GM12878 (cell line): Measurements from ENCODE around the gene ELAPOR2. TPM values are rescaled to one million over a fixed set of nuclear protein-coding genes. Genes with fewer than 3 reads are reported as not detected.

ENCODE experiments used
- ATAC-seq: fragments of 200-7000 bp; cut with Tn5 transposase; 3 replicates; pipeline ENCODE4 v1.9.1; 2020; ENCODE audit warnings: mild to moderate bottlenecking, moderate library complexity
- BruUV-seq: library from RNA; stranded (reverse); fragments of 400-500 nt; replicated peaks from 2 replicates; lab custom pipeline; 2021; lab: Mats Ljungman, UMichigan
- CTCF ChIA-PET: fragments of 300-600 bp; sonication (Branson Sonifier 250); formaldehyde crosslinking; extraction: SDS; loops from one replicate; lab custom pipeline; 2021; ENCODE audit warnings: inconsistent platforms; lab: Yijun Ruan, JAX
- POLR2A ChIA-PET: fragments of 350-600 bp; formaldehyde crosslinking; extraction: SDS; loops from one replicate; lab custom pipeline; 2021; ENCODE audit warnings: inconsistent platforms; lab: Charles Lee
- RAD21 ChIA-PET: fragments of 300-600 bp; sonication (Branson Sonifier 250); formaldehyde crosslinking; loops from one replicate; lab custom pipeline; 2023; ENCODE audit warnings: antibody characterized with exemption; ENCODE audit not compliant: unreplicated experiment; lab: Charles Lee
- SMC1A ChIA-PET: fragments of 300-600 bp; sonication (Branson Sonifier 250); formaldehyde crosslinking; loops from one replicate; lab custom pipeline; 2023; ENCODE audit not compliant: unreplicated experiment, uncharacterized antibody; lab: Charles Lee
- DNase-seq: peaks from one replicate; pipeline ENCODE4 v3.0.0-alpha.2; 2011; ENCODE audit warnings: low read depth, low spot score
- FAIRE-seq: peaks from 3 replicates; lab custom pipeline; 2011; peaks lifted over from hg19 to GRCh38; lab: Jason Lieb, UNC
- H2AFZ ChIP-seq: 2 replicates; pipeline ENCODE4 v1.6.0; 2011; ENCODE audit warnings: low read depth, low read length, control low read depth; ENCODE audit not compliant: control insufficient read depth
- H3K27ac ChIP-seq: 2 replicates; pipeline ENCODE4 v1.5.1; 2011; ENCODE audit warnings: control low read depth; ENCODE audit not compliant: control insufficient read depth, insufficient read depth
- H3K27me3 ChIP-seq, 2 experiments: replicated peaks in 1 of 2; 2 replicates each; pipeline versions ENCODE4 v1.6.0 to v1.6.1; 2011; ENCODE audit warnings: low read length in 1 of 2; ENCODE audit not compliant: control insufficient read depth in 2 of 2, insufficient read depth in 2 of 2
- H3K36me3 ChIP-seq, 2 experiments: 2 replicates each; pipeline ENCODE4 v1.5.1; 2011; ENCODE audit warnings: low read length in 1 of 2; ENCODE audit not compliant: control insufficient read depth in 2 of 2, insufficient read depth in 2 of 2
- H3K4me1 ChIP-seq: 2 replicates; pipeline ENCODE4 v1.6.1; 2011; ENCODE audit warnings: mild to moderate bottlenecking, low read length, moderate library complexity, mixed read lengths; ENCODE audit not compliant: control insufficient read depth, insufficient read depth
- H3K4me2 ChIP-seq: 2 replicates; pipeline ENCODE4 v1.6.0; 2011; ENCODE audit warnings: control low read depth; ENCODE audit not compliant: control insufficient read depth, insufficient read depth
- H3K4me3 ChIP-seq: fragments of 200-600 bp; sonication (generic); 2 replicates; pipeline ENCODE4 v1.5.1; 2016
- H3K79me2 ChIP-seq: 2 replicates; pipeline ENCODE4 v1.6.0; 2011; ENCODE audit warnings: low read length; ENCODE audit not compliant: control insufficient read depth, insufficient read depth
- H3K9ac ChIP-seq: 2 replicates; pipeline ENCODE4 v1.8.0; 2011; ENCODE audit warnings: low read length, control low read depth, mixed read lengths; ENCODE audit not compliant: control insufficient read depth, insufficient read depth
- H3K9me3 ChIP-seq: replicated peaks from 3 replicates; pipeline ENCODE4 v1.5.1; 2011; ENCODE audit warnings: mild to moderate bottlenecking, low read length; ENCODE audit not compliant: control insufficient read depth, insufficient read depth
- H4K20me1 ChIP-seq: 2 replicates; pipeline ENCODE4 v1.6.0; 2011; ENCODE audit not compliant: control insufficient read depth, insufficient read depth
- BCLAF1 ChIP-seq: fragments of 450-650 bp; IDR thresholded peaks from 2 replicates; pipeline ENCODE4 v1.6.1; 2017; ENCODE audit warnings: antibody characterized with exemption, mild to moderate bottlenecking, moderate library complexity
- CREM ChIP-seq: IDR thresholded peaks from 2 replicates; pipeline ENCODE4 v1.6.1; 2014; ENCODE audit warnings: antibody characterized with exemption, low read depth
- HDGF ChIP-seq: fragments of 450-650 bp; IDR thresholded peaks from 2 replicates; pipeline ENCODE4 v1.6.1; 2016; ENCODE audit warnings: antibody characterized with exemption
- NFXL1 ChIP-seq: fragments of 450-650 bp; IDR thresholded peaks from 2 replicates; pipeline ENCODE4 v1.6.1; 2017; ENCODE audit warnings: antibody characterized with exemption, mild to moderate bottlenecking, borderline replicate concordance
- PAX8 ChIP-seq: fragments of 450-650 bp; IDR thresholded peaks from 2 replicates; pipeline ENCODE4 v1.6.1; 2017; ENCODE audit warnings: mild to moderate bottlenecking, moderate library complexity
- SMAD1 ChIP-seq: fragments of 450-650 bp; IDR thresholded peaks from 2 replicates; pipeline ENCODE4 v1.6.1; 2018; ENCODE audit warnings: mild to moderate bottlenecking, low read depth; ENCODE audit not compliant: partially characterized antibody
- SP1 ChIP-seq: IDR thresholded peaks from one replicate; pipeline ENCODE4 v1.6.1; 2011; ENCODE audit warnings: low read depth, low read length
- SPI1 ChIP-seq: IDR thresholded peaks from 2 replicates; pipeline ENCODE4 v1.6.1; 2011; ENCODE audit warnings: low read depth, mild to moderate bottlenecking, low read length, moderate library complexity, borderline replicate concordance; ENCODE audit not compliant: insufficient read depth
- SUPT20H ChIP-seq: IDR thresholded peaks from 2 replicates; pipeline ENCODE4 v1.6.1; 2011; ENCODE audit warnings: low read depth, mild to moderate bottlenecking, low read length, moderate library complexity, borderline replicate concordance; ENCODE audit not compliant: control insufficient read depth
- USF1 ChIP-seq: IDR thresholded peaks from 2 replicates; pipeline ENCODE4 v1.6.1; 2011; ENCODE audit warnings: borderline replicate concordance, low read depth, mild to moderate bottlenecking, moderate library complexity, mixed read lengths, low read length; ENCODE audit not compliant: insufficient read depth; ENCODE audit errors: extremely low read length
- ZBTB33 ChIP-seq: fragments of 450-650 bp; IDR thresholded peaks from 2 replicates; pipeline ENCODE4 v1.6.1; 2017; ENCODE audit warnings: mild to moderate bottlenecking
- ZNF207 ChIP-seq: fragments of 450-650 bp; IDR thresholded peaks from 2 replicates; pipeline ENCODE4 v1.6.1; 2014; ENCODE audit warnings: antibody characterized with exemption, mild to moderate bottlenecking, borderline replicate concordance
- whole genome bisulfite sequencing: methylation state at CpG from one replicate; pipeline ENCODE4 v1.1.6; 2016; ENCODE audit warnings: low lambda C conversion rate; ENCODE audit not compliant: insufficient replicate concordance, insufficient coverage; ENCODE audit errors: missing lambda C conversion rate; 5-methylcytosine and 5-hydroxymethylcytosine counted together
- in situ Hi-C: fragments of 300-500 bp; cut with MboI; formaldehyde crosslinking; loops from 9 replicates; pipeline ENCODE4 v1.14.3; 2018; ENCODE audit warnings: mixed read lengths
- intact Hi-C: fragments of 100-400 bp; cut with micrococcal nuclease; formaldehyde crosslinking; loops from one replicate; pipeline ENCODE4 v1.14.2; 2022; ENCODE audit not compliant: unreplicated experiment
- polyA plus RNA-seq, 11 experiments: library from polyadenylated mRNA; depleted of rRNA in 4 of 11; unstranded in 6 of 11; stranded (reverse) in 5 of 11; fragments of >200 nt; fragmentation: Nextera tagmentation in 4 of 11; fragmentation: Illumina TruSeq in 1 of 11; extraction: Ambion mirVana in 4 of 11; extraction: Trizol in 1 of 11; gene quantifications; 1 replicate in 1 of 11; 2 replicates in 10 of 11; pipeline versions ENCODE4 v1.2.1 to v1.2.3, GENCODE V29; 2011 to 2016; ENCODE audit warnings: inconsistent platforms in 2 of 11, missing spikeins in 2 of 11, low read depth in 1 of 11
- total RNA-seq, 4 experiments: library from RNA; depleted of rRNA in 3 of 4; stranded (reverse); fragments of >200 nt in 3 of 4; fragmentation: Illumina TruSeq in 1 of 4; extraction: Trizol in 1 of 4; gene quantifications; 2 replicates each; pipeline versions ENCODE4 v1.2.1 to v1.2.3, GENCODE V29; 2013 to 2021

ELAPOR2 gene
- total and polyA plus RNA-seq, 10 of the 15 experiments (the other 5 are each of a cell fraction or from before 2014, with no cell fraction given) = 0.12 to 7.1 (median 3.8) TPM

- Histone ChIP-seq H3K9ac (no peak overlapping the region), H3K9me3 (no peaks in the 10 kb centered on the region), H3K4me3 (no peak overlapping the region), H3K4me2 (no peak overlapping the region), H3K79me2 (no peaks in the 10 kb centered on the region), H3K4me1 (no peaks in the 10 kb centered on the region), H4K20me1 (no peaks in the 10 kb centered on the region), H2AFZ (no peak overlapping the region), H3K27me3 (no peaks in the 10 kb centered on the region), H3K27ac (no peak overlapping the region)
- no TSS peak for BruUV-seq
- POLR2A ChIA-PET = no interaction called here
- SMC1A ChIA-PET = no interaction called here
- CTCF ChIA-PET = interaction anchor here (1.2 kb wide), 1 partner anchor 11 kb away, joined by 3 read pairs; no protein-coding TSS in a partner anchor
- ATAC-seq = no peak
- in situ Hi-C loops (no loop called here), intact Hi-C loops (no loop called here)
- TF ChIP-seq SUPT20H = no peak
- TF ChIP-seq SMAD1 = no peak
- TF ChIP-seq CREM = no peak
- no peak for TF ChIP-seq BCLAF1
- no peak for TF ChIP-seq HDGF
- no peak for TF ChIP-seq ZNF207
- no peak for TF ChIP-seq SP1
- TF ChIP-seq USF1 = no peak
- no peak for TF ChIP-seq PAX8
- no peak for TF ChIP-seq NFXL1
- TF ChIP-seq ZBTB33 = no peak
- no peak for TF ChIP-seq SPI1
- TF ChIP-seq, all 136 proteins: peak for 0
- WGBS = 68% methylated on average over 5 of the region's 5 CpGs
- no peak for FAIRE-seq
- no peaks in the 10 kb centered on the region for H3K36me3 ChIP-seq
- RAD21 ChIA-PET = no interaction called here
- no peak for DNase-seq
These were observed 23.2 kb upstream of the ELAPOR2 start for GRCh38 chr7:87082675-87083074.
